DND-41 (cell line): ENCODE measurements around the gene TBC1D9.

Experiments
- ATAC-seq: fragments of 200-7000 bp; cut with Tn5 transposase; 3 replicates; pipeline ENCODE4 v1.9.1; 2021; ENCODE audit warnings: low read depth; ENCODE audit not compliant: insufficient read depth
- DNase-seq: peaks from one replicate; pipeline ENCODE4 v3.0.0-alpha.2; 2020
- H2AFZ ChIP-seq: 2 replicates; pipeline ENCODE4 v1.6.0; 2012; ENCODE audit warnings: low read depth, low read length
- H3K27ac ChIP-seq: 2 replicates; pipeline ENCODE4 v1.5.1; 2012; ENCODE audit warnings: low read length, inconsistent platforms
- H3K27me3 ChIP-seq: fragments of 200-600 bp; sonication (generic); 2 replicates; pipeline ENCODE4 v1.6.0; 2012; ENCODE audit warnings: low read length, mild to moderate bottlenecking, inconsistent platforms; ENCODE audit not compliant: insufficient read depth, poor library complexity
- H3K36me3 ChIP-seq: 2 replicates; pipeline ENCODE4 v1.5.1; 2012; ENCODE audit warnings: low read length, inconsistent platforms; ENCODE audit not compliant: insufficient read depth
- H3K4me1 ChIP-seq: 2 replicates; pipeline ENCODE4 v1.5.1; 2012; ENCODE audit warnings: mild to moderate bottlenecking, low read length; ENCODE audit not compliant: insufficient read depth
- H3K4me2 ChIP-seq: 2 replicates; pipeline ENCODE4 v1.6.0; 2012; ENCODE audit warnings: mild to moderate bottlenecking, moderate library complexity, low read length, inconsistent platforms; ENCODE audit not compliant: insufficient read depth
- H3K4me3 ChIP-seq, 2 experiments: fragments of 200-600 bp in 1 of 2; shearing (Covaris generic) in 1 of 2; 2 replicates each; pipeline ENCODE4 v1.5.1; 2012 to 2016; ENCODE audit warnings: inconsistent platforms in 2 of 2, low read length in 2 of 2, mild to moderate bottlenecking in 2 of 2, low read depth in 1 of 2, moderate library complexity in 1 of 2
- H3K79me2 ChIP-seq: 2 replicates; pipeline ENCODE4 v1.6.0; 2012; ENCODE audit warnings: low read length, inconsistent platforms; ENCODE audit not compliant: insufficient read depth
- H3K9ac ChIP-seq: 2 replicates; pipeline ENCODE4 v1.6.0; 2012; ENCODE audit warnings: low read depth, mild to moderate bottlenecking, inconsistent platforms, low read length, moderate library complexity
- H3K9me3 ChIP-seq: 2 replicates; pipeline ENCODE4 v1.5.1; 2012; ENCODE audit warnings: low read length, moderate library complexity, mild to moderate bottlenecking, inconsistent platforms; ENCODE audit not compliant: insufficient read depth, severe bottlenecking
- H4K20me1 ChIP-seq: 2 replicates; pipeline ENCODE4 v1.6.0; 2012; ENCODE audit warnings: low read length; ENCODE audit not compliant: insufficient read depth
- EZH2 ChIP-seq: IDR thresholded peaks from 3 replicates; pipeline ENCODE4 v1.6.1; 2012; ENCODE audit warnings: borderline replicate concordance, low read depth, mild to moderate bottlenecking, moderate library complexity, low read length, inconsistent platforms; ENCODE audit not compliant: severe bottlenecking
- TF ChIP-seq, protein P1 (sequence below): IDR thresholded peaks from 2 replicates; pipeline ENCODE4 v1.5.1; 2012; ENCODE audit warnings: borderline replicate concordance, low read length, moderate library complexity, mild to moderate bottlenecking; ENCODE audit not compliant: poor library complexity, severe bottlenecking; ENCODE audit errors: extremely low read depth

Gene TBC1D9

DNA sequence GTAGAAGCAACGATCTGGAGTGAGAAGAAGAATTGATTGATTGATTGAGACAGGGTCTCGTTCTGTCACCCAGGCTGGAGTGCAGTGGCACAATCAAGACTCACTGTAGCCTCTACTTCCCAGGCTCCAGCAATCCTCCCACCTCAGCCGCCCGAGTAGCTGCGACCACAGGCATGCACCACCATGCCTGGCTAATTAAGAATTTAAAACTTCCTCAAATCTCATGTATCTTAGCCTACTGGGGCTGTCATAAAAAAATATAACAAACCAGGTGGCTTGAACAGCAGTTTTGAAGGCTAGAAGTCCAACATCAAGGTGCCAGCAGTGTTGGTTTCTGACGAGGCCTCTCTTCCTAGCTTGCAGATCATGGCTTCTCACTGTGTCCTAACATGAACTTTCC is 18.3 kb upstream of the TBC1D9 start:
- H3K4me1 ChIP-seq: no peaks in the 10 kb centered on the region
- no peaks in the 10 kb centered on the region for H3K79me2 ChIP-seq
- no peaks in the 10 kb centered on the region for H3K9me3 ChIP-seq
- DNase-seq (no peak), ATAC-seq (no peak)
- no peaks in the 10 kb centered on the region for H4K20me1 ChIP-seq
- H3K4me2 ChIP-seq: no peak overlapping the region
- H3K27me3 ChIP-seq: no peaks in the 10 kb centered on the region
- no peaks in the 10 kb centered on the region for H3K36me3 ChIP-seq
- H3K27ac ChIP-seq: no peak overlapping the region
- no peak overlapping the region for H2AFZ ChIP-seq
- H3K9ac ChIP-seq: no peak overlapping the region
- no peak overlapping the region for H3K4me3 ChIP-seq
- no peak for TF ChIP-seq EZH2
- TF ChIP-seq, protein P1, sequence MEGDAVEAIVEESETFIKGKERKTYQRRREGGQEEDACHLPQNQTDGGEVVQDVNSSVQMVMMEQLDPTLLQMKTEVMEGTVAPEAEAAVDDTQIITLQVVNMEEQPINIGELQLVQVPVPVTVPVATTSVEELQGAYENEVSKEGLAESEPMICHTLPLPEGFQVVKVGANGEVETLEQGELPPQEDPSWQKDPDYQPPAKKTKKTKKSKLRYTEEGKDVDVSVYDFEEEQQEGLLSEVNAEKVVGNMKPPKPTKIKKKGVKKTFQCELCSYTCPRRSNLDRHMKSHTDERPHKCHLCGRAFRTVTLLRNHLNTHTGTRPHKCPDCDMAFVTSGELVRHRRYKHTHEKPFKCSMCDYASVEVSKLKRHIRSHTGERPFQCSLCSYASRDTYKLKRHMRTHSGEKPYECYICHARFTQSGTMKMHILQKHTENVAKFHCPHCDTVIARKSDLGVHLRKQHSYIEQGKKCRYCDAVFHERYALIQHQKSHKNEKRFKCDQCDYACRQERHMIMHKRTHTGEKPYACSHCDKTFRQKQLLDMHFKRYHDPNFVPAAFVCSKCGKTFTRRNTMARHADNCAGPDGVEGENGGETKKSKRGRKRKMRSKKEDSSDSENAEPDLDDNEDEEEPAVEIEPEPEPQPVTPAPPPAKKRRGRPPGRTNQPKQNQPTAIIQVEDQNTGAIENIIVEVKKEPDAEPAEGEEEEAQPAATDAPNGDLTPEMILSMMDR: no peak

DNA sequence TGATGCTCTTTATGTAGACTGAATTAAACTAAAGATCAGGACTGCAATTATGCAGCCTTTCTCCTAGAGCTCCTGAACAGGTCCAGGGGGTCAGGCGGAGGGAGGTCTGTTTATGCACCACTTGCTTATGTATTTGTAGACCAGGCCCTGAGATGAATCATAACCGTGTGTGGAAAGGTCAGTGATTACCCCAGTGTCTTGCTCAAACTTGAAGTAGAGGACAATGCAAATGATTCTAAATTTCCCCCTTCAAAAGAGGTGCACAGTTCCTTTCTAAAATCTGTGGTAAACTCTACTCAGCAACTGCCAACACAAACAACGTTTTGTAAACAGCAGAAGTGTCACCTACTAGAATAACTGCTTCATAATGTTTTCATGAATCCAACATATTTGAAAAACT is 13.0 kb upstream of the TBC1D9 start:
- no peak overlapping the region for H3K4me2 ChIP-seq
- H2AFZ ChIP-seq: no peak overlapping the region
- ATAC-seq (no peak), DNase-seq (no peak)
- H3K4me3 ChIP-seq: no peak overlapping the region
- H3K27ac ChIP-seq: no peak overlapping the region
- no peaks in the 10 kb centered on the region for H3K4me1 ChIP-seq
- no peak overlapping the region for H3K9ac ChIP-seq
- H4K20me1 ChIP-seq: no peaks in the 10 kb centered on the region
- H3K79me2 ChIP-seq: no peaks in the 10 kb centered on the region
- H3K9me3 ChIP-seq: no peaks in the 10 kb centered on the region
- no peaks in the 10 kb centered on the region for H3K36me3 ChIP-seq
- peaks cover 4% of the 10 kb centered on the region for H3K27me3 ChIP-seq
- TF ChIP-seq, protein P1: no peak
- no peak for TF ChIP-seq EZH2

DNA sequence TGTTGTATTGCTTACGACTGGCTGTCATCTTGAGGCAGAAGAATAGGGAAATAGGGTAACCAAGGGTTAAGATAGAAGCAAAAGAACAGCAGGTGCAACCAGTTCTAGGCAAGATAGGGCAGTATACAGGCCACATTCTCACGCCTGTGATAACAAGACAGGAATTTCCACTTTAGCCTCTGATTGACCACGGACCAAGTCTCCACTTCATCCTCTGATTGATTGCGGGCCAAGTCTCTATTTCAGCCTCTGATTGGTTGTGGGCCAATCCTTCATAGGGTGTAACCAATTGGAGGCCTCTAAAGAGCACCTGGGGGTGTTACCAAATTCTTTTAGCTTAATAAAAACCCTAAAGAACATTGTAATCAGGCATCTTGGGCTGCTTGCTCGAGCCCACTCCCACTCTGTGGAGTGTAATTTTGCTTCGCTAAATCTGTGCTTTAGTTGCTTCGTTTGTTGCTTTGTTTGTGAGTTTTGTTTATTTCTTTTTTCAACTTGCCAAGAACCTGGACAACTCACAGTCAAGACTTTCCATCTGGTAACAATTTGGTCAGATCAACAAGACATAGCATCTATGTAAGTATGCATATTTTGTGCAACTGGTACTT is 8.7 kb upstream of the TBC1D9 start:
- peaks cover 4% of the 10 kb centered on the region for H3K27me3 ChIP-seq
- no peak overlapping the region for H3K9ac ChIP-seq
- DNase-seq (no peak), ATAC-seq (no peak)
- no peaks in the 10 kb centered on the region for H3K36me3 ChIP-seq
- H3K27ac ChIP-seq: no peak overlapping the region
- no peak overlapping the region for H3K4me3 ChIP-seq
- no peaks in the 10 kb centered on the region for H3K4me1 ChIP-seq
- TF ChIP-seq EZH2: no peak
- TF ChIP-seq, protein P1: no peak
- no peaks in the 10 kb centered on the region for H3K79me2 ChIP-seq
- H3K4me2 ChIP-seq: no peak overlapping the region
- no peaks in the 10 kb centered on the region for H4K20me1 ChIP-seq
- H2AFZ ChIP-seq: no peak overlapping the region
- no peaks in the 10 kb centered on the region for H3K9me3 ChIP-seq

DNA sequence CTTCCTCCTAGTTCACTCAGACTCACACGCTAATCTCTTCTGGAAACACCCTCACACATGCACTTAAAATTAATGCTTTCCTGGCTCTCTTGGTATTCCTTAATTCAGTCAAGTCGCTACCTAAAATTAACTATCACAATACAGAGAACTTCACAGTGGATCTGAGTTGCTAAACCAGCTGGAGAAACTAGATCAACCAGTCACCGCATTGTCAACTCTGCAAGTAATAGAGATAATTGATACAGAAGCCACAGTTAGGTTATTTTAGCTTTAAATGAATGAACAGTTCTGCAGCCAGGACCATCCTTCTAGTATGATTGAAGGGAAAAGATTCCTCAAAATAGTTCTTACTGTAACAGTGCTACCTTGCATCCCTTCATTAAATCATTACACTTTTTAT is 6.0 kb upstream of the TBC1D9 start:
- H3K4me2 ChIP-seq: no peak overlapping the region
- no peaks in the 10 kb centered on the region for H3K9me3 ChIP-seq
- H3K79me2 ChIP-seq: no peaks in the 10 kb centered on the region
- no peak overlapping the region for H2AFZ ChIP-seq
- H3K4me3 ChIP-seq: no peak overlapping the region
- DNase-seq (no peak), ATAC-seq (no peak)
- H3K9ac ChIP-seq: no peak overlapping the region
- no peak overlapping the region for H3K27ac ChIP-seq
- H3K4me1 ChIP-seq: no peaks in the 10 kb centered on the region
- TF ChIP-seq, protein P1: no peak
- TF ChIP-seq EZH2: no peak
- H3K36me3 ChIP-seq: no peaks in the 10 kb centered on the region
- H4K20me1 ChIP-seq: no peaks in the 10 kb centered on the region
- H3K27me3 ChIP-seq: peaks cover 4% of the 10 kb centered on the region
